ENCODE measurements around the gene VGLL3. TPM values are rescaled to one million over a fixed set of nuclear protein-coding genes. Genes with fewer than 3 reads are reported as not detected.
A peak's percentile ranks its signal among the peaks of the same experiment; 100 is the strongest.

VGLL3 gene
- total and polyA plus RNA-seq, 2 of the 4 experiments (the other 2 are of a cell fraction) = 46.2 to 97.3 TPM

- CTCF ChIA-PET = interaction anchor here (1.0 kb wide), 1 partner anchor 43 kb away, joined by 3 read pairs; no protein-coding TSS in a partner anchor
- no peaks in the 10 kb centered on the region; the same call in 1 of the 2 replicates for H3K9me1 ChIP-seq (ENCODE audit: insufficient read depth, low read length)
- H3K4ac ChIP-seq (ENCODE audit: low read depth, low read length) = peak overlapping the region; percentile 71; the same call in 1 of the 2 replicates
- no peaks in the 10 kb centered on the region for H3K36me3 ChIP-seq (ENCODE audit: control insufficient read depth, insufficient read depth, low read length)
- peaks cover 8% of the 10 kb centered on the region for H3K4me1 ChIP-seq (ENCODE audit: control insufficient read depth, insufficient read depth, low read length)
- H3K56ac ChIP-seq (ENCODE audit: extremely low read depth, insufficient read depth, low read length) = peak overlapping the region; percentile 62; the same call in 1 of the 2 replicates
- in situ Hi-C loops (cut with MboI; ENCODE audit: low sequenced_read_pairs) (loop anchor here (25.0 kb wide), 1 partner anchor 1150 kb away; the partner anchor contains the start of gene C3orf38), intact Hi-C loops (cut with micrococcal nuclease) (no loop called here), dilution Hi-C loops (cut with HindIII; ENCODE audit: low sequenced_read_pairs, unreplicated experiment) (no loop called here)
- H4K8ac ChIP-seq (ENCODE audit: low read depth in 2 of 2, low read length in 2 of 2) = peak overlapping the region in 1 of 2 experiments; percentile 72; a peak in 3 of 4 replicates
- H3K4me3 ChIP-seq (ENCODE audit: insufficient read depth, low read depth, low read length) = peak overlapping the region; percentile 38; the same call in 1 of the 2 replicates
- no peaks in the 10 kb centered on the region for H3K9me3 ChIP-seq (ENCODE audit: control insufficient read depth, insufficient read depth, low read length)
- peak overlapping the region; percentile 78 for H2BK120ac ChIP-seq (ENCODE audit: low read depth, low read length)
- H4K20me1 ChIP-seq (ENCODE audit: insufficient read depth, low read length) = no peaks in the 10 kb centered on the region
- H2AFZ ChIP-seq (replicated peaks; ENCODE audit: low read length, poor library complexity) = no peak overlapping the region
- H3K9ac ChIP-seq (ENCODE audit: low read depth, low read length) = peak overlapping the region; percentile 59; the same call in 1 of the 2 replicates
- no peak overlapping the region for H2AK5ac ChIP-seq (ENCODE audit: low read depth, low read length)
- BruUV-seq (replicated peaks) = no TSS peak
- WGBS, 2 experiments (ENCODE audit: extremely low coverage in 2 of 2, insufficient read length in 1 of 2) = no CpG with 5 or more reads among the region's 6 CpGs
- H3K27ac ChIP-seq (ENCODE audit: insufficient read depth, low read length) = peak overlapping the region; percentile 86
- peak overlapping the region; percentile 97 for H3K18ac ChIP-seq (ENCODE audit: low read depth, low read length)
- 0 out of 2 replicates have a peak overlapping the region, but pooled peaks have one; percentile 79 for H2BK20ac ChIP-seq (ENCODE audit: low read depth, low read length)
- ATAC-seq (ENCODE audit: low read depth) (no peak), DNase-seq (peak; percentile 65)
- H2AK9ac ChIP-seq (replicated peaks; ENCODE audit: low read depth, low read length, poor library complexity) = no peak overlapping the region
- H2BK5ac ChIP-seq (ENCODE audit: low read depth, low read length, poor library complexity, severe bottlenecking) = peak overlapping the region; percentile 95
- peak overlapping the region; percentile 93; the same call in 1 of the 2 replicates for H4K5ac ChIP-seq (ENCODE audit: low read depth, low read length)
- H3K14ac ChIP-seq (replicated peaks; ENCODE audit: low read depth, low read length) = 0 out of 2 replicates have a peak overlapping the region, but pooled peaks have one; percentile 12
- 0 out of 2 replicates have a peak overlapping the region, but pooled peaks have one; percentile 11 for H4K91ac ChIP-seq (ENCODE audit: insufficient read depth, low read depth, low read length)
- H3K4me2 ChIP-seq (ENCODE audit: low read depth, low read length) = peak overlapping the region; percentile 98
- peak overlapping the region; percentile 93; the same call in 1 of the 2 replicates for H3K23ac ChIP-seq (ENCODE audit: low read depth, low read length)
- POLR2A ChIA-PET (ENCODE audit: unreplicated experiment) = interaction anchor here (0.6 kb wide), 1 partner anchor 279 kb away, joined by 4 read pairs; no protein-coding TSS in a partner anchor
- H3K27me3 ChIP-seq (ENCODE audit: control insufficient read depth, insufficient read depth, low read length) = no peaks in the 10 kb centered on the region
- peaks cover 4 to 27% of the 10 kb centered on the region in 2 experiments; a peak in 3 of 4 replicates for H3K79me1 ChIP-seq (ENCODE audit: low read depth in 1 of 2, low read length in 2 of 2)
- H2BK15ac ChIP-seq (ENCODE audit: low read depth, low read length) = no peak overlapping the region
- TF ChIP-seq CHD1 (IDR thresholded peaks at IDR 0.05; ENCODE audit: low read depth, low read length) (no peak), CEBPB (IDR thresholded peaks at IDR 0.05; ENCODE audit: low read depth, low read length) (peak; percentile 87)
These were observed 4.1 kb downstream of the VGLL3 start for GRCh38 chr3:86986671-86987420.
